Astrocyte of the cerebellum (primary cell): ENCODE measurements around the gene RAMACL.

Experiments
- DNase-seq: peaks from one replicate; pipeline ENCODE4 v3.0.0-alpha.2; 2011; ENCODE audit warnings: low read depth
- H3K4me3 ChIP-seq: 2 replicates; pipeline ENCODE4 v1.5.1; 2011; ENCODE audit warnings: mild to moderate bottlenecking, low read depth, low read length, moderate library complexity
- in situ Hi-C: cut with HindIII; loops from 2 replicates; pipeline ENCODE4 v1.10.0; 2017; ENCODE audit warnings: low sequenced_read_pairs
- TF ChIP-seq, protein P1 (sequence below): IDR thresholded peaks from 2 replicates; pipeline ENCODE4 v1.5.1; 2012; ENCODE audit warnings: low read length, low read depth, moderate library complexity, mild to moderate bottlenecking; ENCODE audit errors: missing control alignments

The RAMACL gene

GRCh38 chr6:166623318-166623717 is 36.8 kb upstream of the RAMACL start:
- no peak for DNase-seq
- no peak overlapping the region for H3K4me3 ChIP-seq
- TF ChIP-seq, protein P1, sequence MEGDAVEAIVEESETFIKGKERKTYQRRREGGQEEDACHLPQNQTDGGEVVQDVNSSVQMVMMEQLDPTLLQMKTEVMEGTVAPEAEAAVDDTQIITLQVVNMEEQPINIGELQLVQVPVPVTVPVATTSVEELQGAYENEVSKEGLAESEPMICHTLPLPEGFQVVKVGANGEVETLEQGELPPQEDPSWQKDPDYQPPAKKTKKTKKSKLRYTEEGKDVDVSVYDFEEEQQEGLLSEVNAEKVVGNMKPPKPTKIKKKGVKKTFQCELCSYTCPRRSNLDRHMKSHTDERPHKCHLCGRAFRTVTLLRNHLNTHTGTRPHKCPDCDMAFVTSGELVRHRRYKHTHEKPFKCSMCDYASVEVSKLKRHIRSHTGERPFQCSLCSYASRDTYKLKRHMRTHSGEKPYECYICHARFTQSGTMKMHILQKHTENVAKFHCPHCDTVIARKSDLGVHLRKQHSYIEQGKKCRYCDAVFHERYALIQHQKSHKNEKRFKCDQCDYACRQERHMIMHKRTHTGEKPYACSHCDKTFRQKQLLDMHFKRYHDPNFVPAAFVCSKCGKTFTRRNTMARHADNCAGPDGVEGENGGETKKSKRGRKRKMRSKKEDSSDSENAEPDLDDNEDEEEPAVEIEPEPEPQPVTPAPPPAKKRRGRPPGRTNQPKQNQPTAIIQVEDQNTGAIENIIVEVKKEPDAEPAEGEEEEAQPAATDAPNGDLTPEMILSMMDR: no peak
- in situ Hi-C loops: no loop called here

DNA sequence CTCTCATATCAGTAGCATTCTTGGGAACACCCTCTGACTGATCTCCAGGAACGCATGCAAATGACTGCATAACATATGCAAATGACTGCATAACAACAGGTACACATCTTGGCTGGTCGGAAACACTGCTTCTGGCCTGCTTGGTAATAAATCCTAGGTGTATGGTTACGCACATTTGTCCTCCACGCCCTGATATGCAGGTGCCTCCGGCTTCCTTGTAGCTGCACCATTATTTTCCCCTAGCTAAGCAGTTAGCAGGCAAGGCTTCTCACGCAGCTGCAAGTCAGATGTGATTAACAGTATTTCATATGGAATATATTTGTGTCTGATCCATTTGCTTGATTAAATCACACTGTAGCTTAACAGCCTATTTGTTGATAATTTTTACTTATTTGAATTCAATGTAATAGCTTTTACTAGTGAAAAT is 34.6 kb upstream of the RAMACL start:
- DNase-seq: no peak

DNA sequence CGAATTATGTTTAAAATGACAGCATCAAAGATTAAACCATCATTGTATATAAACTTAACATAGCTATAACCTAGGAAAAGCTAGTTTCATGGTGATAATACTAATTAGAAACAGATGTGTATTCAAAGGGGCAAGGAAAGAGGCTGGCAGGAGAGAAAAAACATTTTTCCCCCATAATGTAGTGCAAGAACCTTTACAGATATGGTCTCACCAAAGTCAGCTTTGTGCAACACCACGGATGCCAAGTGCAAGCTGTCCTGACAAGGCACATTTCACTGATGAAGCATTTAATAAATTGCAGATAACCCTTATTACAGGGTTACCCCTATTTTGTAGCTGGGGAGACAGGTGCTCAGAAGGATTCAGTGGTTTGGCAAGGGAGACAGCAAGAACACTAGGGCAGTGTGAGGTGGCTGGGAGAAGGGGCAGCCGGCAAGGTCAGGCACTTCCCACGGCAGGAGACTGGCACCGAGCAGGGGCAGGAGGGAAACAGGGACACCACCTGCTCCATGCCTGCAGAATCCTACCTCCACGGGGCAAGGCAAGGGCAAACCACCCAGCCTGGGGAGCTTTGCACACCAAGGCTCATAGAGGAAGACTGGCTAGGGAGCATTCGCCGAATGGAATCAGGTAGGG is 34.1 kb upstream of the RAMACL start:
- in situ Hi-C loops: no loop called here
- TF ChIP-seq, protein P1: no peak
- no peak for DNase-seq
- peak overlapping the region; percentile 16 for H3K4me3 ChIP-seq

More for the DNA sequence above, 34.6 kb upstream of the RAMACL start:
- in situ Hi-C loops: no loop called here
- TF ChIP-seq, protein P1: no peak
- peak overlapping the region; percentile 16 for H3K4me3 ChIP-seq

- in situ Hi-C loops: no loop called here
- TF ChIP-seq, protein P1: no peak
These were observed 33.4 kb upstream of the RAMACL start for GRCh38 chr6:166619912-166620311.

GRCh38 chr6:166618866-166619761 is 32.6 kb upstream of the RAMACL start:
- TF ChIP-seq, protein P1: no peak
- H3K4me3 ChIP-seq: peak overlapping the region; percentile 10
- in situ Hi-C loops: no loop called here
- DNase-seq: peak; percentile 98

More at GRCh38 chr6:166619912-166620311, 33.4 kb upstream of the RAMACL start:
- H3K4me3 ChIP-seq: no peak overlapping the region
- DNase-seq: peak; percentile 99

DNA sequence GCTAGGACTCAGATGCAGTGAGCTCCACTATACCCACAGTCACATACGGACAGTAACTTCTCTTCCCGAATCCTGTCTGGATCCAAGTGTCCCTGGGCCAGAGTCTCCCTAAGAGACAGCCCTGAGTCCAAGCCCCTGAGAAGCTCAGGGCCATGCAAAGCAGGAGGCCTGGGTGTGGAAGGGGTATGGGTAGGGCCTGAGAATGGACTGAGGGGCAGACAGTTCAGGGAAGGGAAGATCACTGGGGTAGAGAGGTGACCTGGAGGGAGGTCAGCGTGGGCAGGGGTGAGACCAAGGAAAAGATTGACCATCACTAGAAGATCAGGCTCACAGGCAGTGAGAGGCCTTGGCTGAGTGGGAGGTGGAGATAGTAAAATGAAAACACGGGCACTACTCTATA is 31.8 kb upstream of the RAMACL start:
- DNase-seq: no peak
- no peak overlapping the region for H3K4me3 ChIP-seq
- TF ChIP-seq, protein P1: no peak
- in situ Hi-C loops: no loop called here
